Endothelial cell of umbilical vein (primary cell): ENCODE measurements around the gene SDHAF2. TPM values are rescaled to one million over a fixed set of nuclear protein-coding genes. Genes with fewer than 3 reads are reported as not detected.

Source experiments
- BruUV-seq: library from RNA; stranded (reverse); fragments of 400-500 nt; replicated peaks from 2 replicates; lab custom pipeline; 2021; lab: Mats Ljungman, UMichigan
- CTCF ChIA-PET: fragments of 300-600, 350-600 bp; sonication (Branson Sonifier 250); formaldehyde crosslinking; loops from one replicate; lab custom pipeline; 2021; ENCODE audit warnings: antibody characterized with exemption, inconsistent platforms; lab: Charles Lee
- POLR2A ChIA-PET: fragments of 300-600, 350-600 bp; sonication (Branson Sonifier 250); formaldehyde crosslinking; loops from one replicate; lab custom pipeline; 2021; ENCODE audit warnings: antibody characterized with exemption, inconsistent platforms; lab: Charles Lee
- DNase-seq: peaks from one replicate; pipeline ENCODE4 v3.0.0-alpha.2; 2011; ENCODE audit warnings: low read depth, low spot score
- FAIRE-seq: peaks from 2 replicates; lab custom pipeline; 2011; peaks lifted over from hg19 to GRCh38; lab: Jason Lieb, UNC
- H2AFZ ChIP-seq: 2 replicates; pipeline ENCODE4 v1.6.0; 2012; ENCODE audit warnings: low read depth, low read length, control low read depth, inconsistent platforms
- H3K27ac ChIP-seq: 2 replicates; pipeline ENCODE4 v1.5.1; 2011; ENCODE audit warnings: low read depth, mild to moderate bottlenecking, control low read depth, low read length, moderate library complexity; ENCODE audit not compliant: insufficient read depth
- H3K27me3 ChIP-seq, 2 experiments: 2 replicates each; pipeline versions ENCODE4 v1.6.0 to v1.6.1; 2011; ENCODE audit warnings: low read length in 2 of 2, mixed read lengths in 1 of 2; ENCODE audit not compliant: control insufficient read depth in 2 of 2, insufficient read depth in 2 of 2
- H3K36me3 ChIP-seq, 2 experiments: 2 replicates in 1 of 2; 3 replicates in 1 of 2; pipeline ENCODE4 v1.5.1; 2011; ENCODE audit warnings: low read length in 2 of 2, mild to moderate bottlenecking in 1 of 2, moderate library complexity in 1 of 2; ENCODE audit not compliant: control insufficient read depth in 2 of 2, insufficient read depth in 2 of 2; ENCODE audit errors: extremely low read depth in 1 of 2
- H3K4me1 ChIP-seq: 3 replicates; pipeline ENCODE4 v1.5.1; 2011; ENCODE audit warnings: mild to moderate bottlenecking, low read length; ENCODE audit not compliant: control insufficient read depth, insufficient read depth; ENCODE audit errors: extremely low read depth
- H3K4me2 ChIP-seq: 2 replicates; pipeline ENCODE4 v1.6.1; 2011; ENCODE audit warnings: low read length, control low read depth, mixed read lengths; ENCODE audit not compliant: insufficient read depth
- H3K4me3 ChIP-seq, 3 experiments: fragments of 200-600 bp in 1 of 3; sonication (generic), shearing (Covaris generic) in 1 of 3; replicated peaks in 1 of 3; 2 replicates each; pipeline ENCODE4 v1.5.1; 2011 to 2016; ENCODE audit warnings: control low read depth in 3 of 3, low read length in 3 of 3, mild to moderate bottlenecking in 2 of 3, inconsistent platforms in 1 of 3, low read depth in 1 of 3, moderate library complexity in 1 of 3; ENCODE audit not compliant: insufficient read depth in 1 of 3
- H3K79me2 ChIP-seq: 2 replicates; pipeline ENCODE4 v1.6.0; 2012; ENCODE audit warnings: low read length, inconsistent platforms; ENCODE audit not compliant: control insufficient read depth, insufficient read depth
- H3K9ac ChIP-seq: replicated peaks from 2 replicates; pipeline ENCODE3; 2011; ENCODE audit warnings: low read length, control low read depth; ENCODE audit not compliant: insufficient read depth; ENCODE audit errors: extremely low read depth
- H3K9me1 ChIP-seq: replicated peaks from 3 replicates; pipeline ENCODE4 v1.6.0; 2011; ENCODE audit warnings: mild to moderate bottlenecking, low read length; ENCODE audit not compliant: control insufficient read depth, insufficient read depth; ENCODE audit errors: extremely low read depth
- H3K9me3 ChIP-seq: replicated peaks from 2 replicates; pipeline ENCODE4 v1.5.1; 2012; ENCODE audit warnings: low read length, inconsistent platforms; ENCODE audit not compliant: control insufficient read depth, insufficient read depth
- H4K20me1 ChIP-seq: replicated peaks from 2 replicates; pipeline ENCODE3; 2011; ENCODE audit warnings: mild to moderate bottlenecking, low read length; ENCODE audit not compliant: control insufficient read depth, insufficient read depth; ENCODE audit errors: extremely low read depth
- CTCF ChIP-seq, 2 donors: IDR thresholded peaks; 1 replicate in 1 of 2; 2 replicates in 1 of 2; pipeline ENCODE4 v1.5.1; 2011; ENCODE audit warnings: low read length in 2 of 2, mild to moderate bottlenecking in 2 of 2, moderate library complexity in 2 of 2, control low read depth in 1 of 2, inconsistent platforms in 1 of 2, low read depth in 1 of 2; ENCODE audit not compliant: insufficient read depth in 1 of 2; ENCODE audit errors: extremely low read depth in 1 of 2
- EZH2 ChIP-seq: IDR thresholded peaks from 2 replicates; pipeline ENCODE4 v1.6.1; 2012; ENCODE audit warnings: borderline replicate concordance, low read depth, mild to moderate bottlenecking, moderate library complexity, low read length, inconsistent platforms; ENCODE audit not compliant: severe bottlenecking
- JUN ChIP-seq: IDR thresholded peaks from 2 replicates; pipeline ENCODE4 v1.6.1; 2011; ENCODE audit warnings: borderline replicate concordance, low read depth; ENCODE audit not compliant: insufficient read length, insufficient read depth
- POLR2AphosphoS5 ChIP-seq: IDR thresholded peaks from 2 replicates; pipeline ENCODE4 v1.6.1; 2012; ENCODE audit warnings: low read depth, mild to moderate bottlenecking, control low read depth, low read length, moderate library complexity; ENCODE audit not compliant: insufficient read depth
- dilution Hi-C: fragments of 300-500 bp; cut with MboI; formaldehyde crosslinking; loops from one replicate; pipeline ENCODE4 v1.15.0; 2019; ENCODE audit warnings: low sequenced_read_pairs; ENCODE audit not compliant: extremely low pct_ligation_motif_present
- intact Hi-C: fragments of 100-400 bp; cut with micrococcal nuclease; formaldehyde crosslinking; loops from one replicate; pipeline ENCODE4 v1.10.0; 2022
- polyA plus RNA-seq, 4 experiments: library from polyadenylated mRNA; depleted of rRNA in 3 of 4; stranded (reverse) in 3 of 4; unstranded in 1 of 4; fragments of >200 nt; gene quantifications; 2 replicates each; pipeline versions ENCODE4 v1.2.1 to v1.2.3, GENCODE V29; 2011 to 2012; ENCODE audit warnings: missing spikeins in 1 of 4
- total RNA-seq: library from RNA; stranded (reverse); gene quantifications from 2 replicates; pipeline ENCODE4 v1.2.3, GENCODE V29; 2021

Gene SDHAF2
- total and polyA plus RNA-seq, 2 donors (not counting 3 experiments of a cell fraction or from before 2014, with no cell fraction given): 44.5 to 128 TPM

DNA sequence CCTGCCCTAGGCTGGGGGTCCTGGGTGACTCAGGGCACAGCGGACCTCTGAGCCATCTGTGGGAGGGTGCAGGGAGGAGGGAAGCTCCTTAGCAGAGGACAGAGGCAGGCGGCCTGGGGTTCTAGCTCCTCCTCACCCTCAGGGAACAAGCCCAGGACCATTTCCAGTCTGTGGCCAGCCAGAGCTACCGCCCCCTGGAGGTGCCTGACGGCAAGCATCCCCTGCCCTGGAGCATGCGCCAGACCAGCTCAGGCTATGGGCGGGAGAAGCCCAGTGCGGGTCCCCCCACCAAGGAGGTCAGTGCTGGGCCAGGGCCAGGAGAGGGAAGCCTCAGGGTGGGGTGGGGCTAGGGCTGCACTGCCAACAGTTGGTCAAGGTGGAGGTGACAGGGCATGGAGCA, 52.6 kb downstream of the SDHAF2 start:
- no peak for TF ChIP-seq EZH2
- TF ChIP-seq CTCF (IDR thresholded peaks at IDR 0.05; ENCODE audit: extremely low read depth in 1 of 2, insufficient read depth in 1 of 2, low read depth in 1 of 2, low read length in 2 of 2): peak; percentile 54 to 81
- no peak for TF ChIP-seq JUN
- Histone ChIP-seq H3K9me1 (no peaks in the 10 kb centered on the region), H4K20me1 (no peaks in the 10 kb centered on the region), H3K4me1 (no peaks in the 10 kb centered on the region), H3K9me3 (no peaks in the 10 kb centered on the region), H3K27ac (no peak overlapping the region), H3K27me3 (no peaks in the 10 kb centered on the region), H3K9ac (no peak overlapping the region), H2AFZ (no peak overlapping the region), H3K79me2 (no peaks in the 10 kb centered on the region), H3K36me3 (no peaks in the 10 kb centered on the region), H3K4me3 (no peak overlapping the region), H3K4me2 (no peak overlapping the region)
- intact Hi-C loops: no loop called here
- no TSS peak for BruUV-seq
- FAIRE-seq (no peak), DNase-seq (no peak)
- dilution Hi-C loops: no loop called here
- CTCF ChIA-PET: interaction anchor here (0.7 to 11.5 kb wide), 31 partner anchors 9 to 251 kb away, joined by 3 to 221 read pairs (median 4); partner anchors contain the start of gene LRRC10B
- POLR2A ChIA-PET: no interaction called here

DNA sequence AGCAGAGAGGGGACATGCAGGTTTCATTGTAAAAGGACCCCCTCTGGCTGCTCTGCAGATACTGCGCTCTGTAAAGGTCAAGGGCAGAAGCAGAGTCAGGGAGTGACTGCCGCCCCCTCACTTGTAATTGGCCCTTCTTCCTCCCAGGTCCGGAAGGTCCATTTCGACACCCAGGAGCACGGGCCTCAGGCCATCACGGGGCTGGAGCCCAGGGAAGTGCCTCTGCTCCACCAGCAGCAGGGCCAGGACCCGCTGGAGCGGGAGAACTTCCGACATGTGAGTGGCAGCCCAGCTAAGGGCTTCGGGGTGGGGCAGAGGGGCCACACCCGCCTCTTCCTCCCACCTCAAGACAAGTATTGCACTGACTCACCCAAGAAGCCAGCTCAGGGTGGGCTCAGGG, 54.6 kb downstream of the SDHAF2 start:
- H3K9me3 ChIP-seq: no peaks in the 10 kb centered on the region
- CTCF ChIA-PET: interaction anchor here (0.8 to 3.4 kb wide), 4 partner anchors 11 to 154 kb away, joined by 3 to 16 read pairs (median 6); no protein-coding TSS in a partner anchor

More for the DNA sequence above, 54.6 kb downstream of the SDHAF2 start:
- BruUV-seq: no TSS peak
- FAIRE-seq (no peak), DNase-seq (no peak)
- Histone ChIP-seq H3K4me3 (no peak overlapping the region), H3K27ac (no peak overlapping the region), H3K36me3 (no peaks in the 10 kb centered on the region), H3K79me2 (no peaks in the 10 kb centered on the region), H4K20me1 (no peaks in the 10 kb centered on the region), H3K27me3 (no peaks in the 10 kb centered on the region), H3K9me1 (no peaks in the 10 kb centered on the region), H3K4me1 (no peaks in the 10 kb centered on the region), H2AFZ (no peak overlapping the region), H3K9ac (no peak overlapping the region), H3K4me2 (no peak overlapping the region)
- intact Hi-C loops (no loop called here), dilution Hi-C loops (no loop called here)
- POLR2A ChIA-PET: no interaction called here
- no peak for TF ChIP-seq POLR2AphosphoS5
